Lung microvascular endothelial cell (primary cell): ENCODE measurements around the gene NOTCH4. TPM values are rescaled to one million over a fixed set of nuclear protein-coding genes. Genes with fewer than 3 reads are reported as not detected.

Experiments
- DNase-seq, 2 donors: peaks; one replicate each; pipeline versions ENCODE4 v3.0.0 to v3.0.0-alpha.2; 2010; ENCODE audit warnings: low read depth in 2 of 2
- total RNA-seq: library from RNA; depleted of rRNA; stranded (reverse); fragments of >200 nt; gene quantifications from 2 replicates; pipeline ENCODE4 v1.2.1, GENCODE V29; 2014

The NOTCH4 gene
- total RNA-seq, 1 donor from 2014 or later, result 9.1 TPM

DNA sequence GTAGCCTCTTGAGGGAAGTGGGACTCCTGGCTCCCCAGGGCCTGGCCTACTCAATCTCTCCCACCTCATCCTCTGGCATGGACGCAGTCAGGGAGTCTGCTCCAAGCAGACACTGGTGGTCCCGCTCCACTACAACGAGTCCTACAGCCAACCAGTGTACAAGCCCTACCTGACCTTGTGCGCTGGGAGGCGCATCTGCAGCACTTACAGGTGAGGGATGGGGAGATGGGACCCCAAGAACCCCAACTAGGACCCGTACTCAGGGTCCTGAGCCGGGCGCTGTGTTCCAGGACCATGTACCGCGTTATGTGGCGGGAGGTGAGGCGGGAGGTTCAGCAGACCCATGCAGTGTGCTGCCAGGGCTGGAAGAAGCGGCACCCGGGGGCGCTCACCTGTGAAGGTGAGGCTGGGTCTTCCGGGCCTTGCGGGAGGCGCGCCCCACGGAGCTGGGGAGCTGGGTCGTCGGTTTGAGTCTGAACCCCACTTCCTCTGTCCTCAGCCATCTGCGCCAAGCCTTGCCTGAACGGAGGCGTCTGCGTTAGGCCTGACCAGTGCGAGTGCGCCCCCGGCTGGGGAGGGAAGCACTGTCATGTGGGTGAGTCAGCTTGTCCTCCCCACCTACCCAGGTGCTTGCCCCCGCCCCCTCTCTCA, 57.3 kb downstream of the NOTCH4 start:
- no peak for DNase-seq

DNA sequence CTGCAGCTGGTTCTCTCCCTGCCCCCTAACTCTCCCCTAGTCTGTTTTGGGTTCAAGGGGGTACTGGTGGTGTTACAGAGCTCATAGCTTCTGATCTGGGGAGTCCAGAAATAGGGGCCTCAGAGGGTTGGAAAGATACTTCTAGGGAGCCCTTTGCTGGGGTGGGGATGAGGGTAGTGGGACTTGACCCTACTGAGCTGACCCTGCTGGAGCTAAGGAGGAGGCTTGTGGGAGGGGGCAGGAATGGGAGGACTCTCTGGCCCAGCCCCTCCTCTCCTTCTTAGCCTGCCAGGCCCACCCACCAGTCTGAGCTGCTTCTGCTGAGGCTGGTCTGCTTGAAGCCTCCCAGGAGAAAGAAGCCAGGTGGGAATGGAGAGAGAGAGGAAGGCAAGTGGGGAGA, 59.6 kb downstream of the NOTCH4 start, which contains the start of gene EGFL8:
EGFL8 (plus strand) TSS at position 301 of the 400 bp plus-strand sequence. CDS start 1,571 bp downstream, outside the sequence.
- DNase-seq, result no peak

DNA sequence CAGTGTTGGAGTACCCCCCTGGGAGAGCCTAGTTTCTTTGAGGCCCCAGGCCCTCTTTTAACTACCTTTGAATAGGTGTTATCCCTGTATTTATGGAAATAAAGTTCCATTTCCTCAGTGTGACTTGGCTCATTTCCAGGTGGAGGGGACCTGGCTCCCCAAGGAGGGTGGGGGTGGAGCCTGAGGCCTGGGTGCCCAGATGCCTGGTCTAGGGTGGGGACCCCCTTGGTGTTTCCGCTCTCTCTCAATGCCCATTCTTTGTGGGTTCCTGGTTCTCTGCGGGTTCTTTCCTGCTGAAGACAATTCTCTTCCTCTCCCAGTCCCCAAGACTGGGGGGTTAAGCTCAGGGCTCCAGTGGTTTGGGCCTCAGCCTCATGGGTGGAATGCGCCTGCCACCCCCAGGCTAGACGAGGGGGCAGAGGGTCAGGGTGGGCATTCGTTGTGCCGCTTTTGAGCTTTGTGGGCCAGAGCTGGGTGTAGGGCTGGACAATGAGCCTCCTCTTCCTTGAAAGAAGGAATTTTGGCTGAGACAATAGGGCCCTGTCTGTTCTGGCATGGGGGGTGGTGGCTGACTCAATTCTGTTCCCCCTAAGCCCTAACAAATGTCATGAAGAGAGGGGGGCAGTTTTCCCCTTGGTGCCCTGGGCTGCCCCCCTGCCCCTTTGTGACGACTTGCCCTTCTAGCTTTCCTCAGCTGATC, 60.2 kb downstream of the NOTCH4 start:
- no peak for DNase-seq

DNA sequence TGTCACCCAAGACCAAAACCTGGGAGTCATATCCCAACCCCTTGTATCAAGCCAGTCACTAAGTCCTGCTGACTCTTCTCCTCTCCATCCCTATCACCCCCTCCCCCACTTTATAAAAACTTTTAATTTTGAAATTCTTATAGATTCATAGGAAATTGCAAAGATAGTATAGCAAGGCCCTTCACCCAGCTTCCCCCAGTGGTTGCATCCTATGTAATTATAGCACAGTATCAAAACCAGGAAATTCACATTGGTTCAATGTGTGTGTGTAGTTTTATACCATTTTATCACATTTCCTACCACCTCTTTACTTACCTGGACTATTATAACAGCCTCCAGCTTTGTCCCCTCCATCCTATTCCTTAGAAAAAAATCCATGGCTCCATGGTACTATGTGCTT, 65.8 kb downstream of the NOTCH4 start:
- DNase-seq, result no peak

DNA sequence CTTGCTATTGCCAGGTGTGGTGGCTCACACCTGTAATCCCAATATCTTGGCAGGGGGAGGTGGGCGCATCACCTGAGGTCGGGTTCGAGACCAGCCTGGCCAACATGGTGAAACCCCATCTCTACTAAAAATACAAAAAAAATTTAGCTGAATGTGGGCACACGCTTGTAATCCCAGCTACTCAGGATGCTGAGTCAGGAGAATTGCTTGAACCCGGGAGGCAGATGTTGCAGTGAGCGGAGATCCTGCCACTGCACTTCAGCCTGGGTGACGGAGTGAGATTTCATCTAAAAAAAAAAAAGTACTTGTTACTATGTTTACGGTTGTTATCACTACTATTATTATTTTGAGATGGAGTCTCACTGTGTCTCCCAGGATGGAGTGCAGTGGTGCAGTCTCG, 67.0 kb downstream of the NOTCH4 start:
- no peak for DNase-seq

DNA sequence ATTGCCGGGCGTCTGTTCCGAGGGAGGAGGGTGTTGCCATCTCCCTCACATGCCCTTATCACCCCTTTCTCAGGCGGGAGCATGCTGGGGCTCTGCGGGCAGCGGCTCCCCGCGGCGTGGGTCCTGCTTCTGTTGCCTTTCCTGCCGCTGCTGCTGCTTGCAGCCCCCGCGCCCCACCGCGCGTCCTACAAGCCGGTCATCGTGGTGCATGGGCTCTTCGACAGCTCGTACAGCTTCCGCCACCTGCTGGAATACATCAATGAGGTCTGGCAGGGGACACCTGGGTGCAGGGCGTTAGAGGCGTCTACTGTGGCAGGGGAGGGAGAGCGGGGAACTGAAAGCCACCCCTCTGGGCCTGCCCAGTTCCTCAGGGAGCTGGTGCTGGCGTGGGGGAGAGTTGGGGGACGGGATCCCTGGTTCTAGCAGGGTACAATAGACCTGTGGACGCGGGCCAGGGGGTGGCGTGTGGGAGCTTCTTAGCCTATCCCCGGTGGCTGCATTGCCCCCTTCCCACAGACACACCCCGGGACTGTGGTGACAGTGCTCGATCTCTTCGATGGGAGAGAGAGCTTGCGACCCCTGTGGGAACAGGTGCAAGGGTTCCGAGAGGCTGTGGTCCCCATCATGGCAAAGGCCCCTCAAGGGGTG, 69.2 kb downstream of the NOTCH4 start:
- peak; percentile 71 to 89 for DNase-seq

DNA sequence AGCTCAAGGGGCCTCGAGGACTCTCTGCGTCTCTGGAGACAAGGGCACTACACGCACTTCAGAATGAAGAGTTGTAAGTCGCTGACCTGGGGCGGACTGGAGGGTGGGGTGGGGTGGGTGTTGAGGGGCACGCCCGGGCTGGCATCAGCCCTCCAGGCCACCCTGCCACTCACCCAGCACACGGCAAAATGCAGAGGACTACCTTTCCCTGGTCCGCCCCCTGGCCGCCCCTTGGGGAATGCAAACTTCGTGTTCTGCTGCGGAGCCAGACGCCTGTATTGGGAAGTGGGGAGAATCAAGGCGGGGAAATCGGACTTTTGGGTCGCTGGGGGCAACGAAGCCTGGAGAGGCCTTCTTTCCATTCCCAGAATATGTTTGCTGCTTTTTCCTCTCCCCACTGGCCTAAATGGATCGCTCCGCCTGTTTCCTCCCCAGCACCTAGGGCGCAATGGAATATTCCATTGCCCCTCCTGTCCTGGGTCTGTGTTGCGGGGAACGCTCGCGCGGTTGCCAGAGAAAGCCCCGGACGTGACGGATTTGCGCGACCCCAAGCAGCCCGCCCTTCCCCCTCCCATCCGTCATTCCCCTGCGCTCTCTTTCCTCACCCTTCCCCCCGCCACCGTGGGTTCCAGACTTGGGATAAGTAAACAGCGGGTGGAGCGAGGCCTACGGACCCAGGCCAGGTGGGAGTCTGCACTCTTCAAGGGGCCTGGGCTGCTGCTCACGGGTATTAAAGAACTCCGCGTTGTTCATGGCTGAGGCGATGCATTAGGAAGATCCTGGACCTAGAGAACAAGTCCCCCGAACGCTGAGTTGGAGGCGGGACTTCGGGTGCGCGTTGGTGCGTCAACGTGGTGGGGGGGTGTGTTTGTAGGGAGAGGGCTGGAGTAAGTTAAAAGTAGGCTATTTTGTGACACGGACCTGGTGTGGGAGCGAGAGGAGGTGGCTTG, 70.0 kb downstream of the NOTCH4 start, which contains the start of gene PPT2:
PPT2 (plus strand) TSS at position 578 of the 950 bp plus-strand sequence. CDS start 454 bp downstream, outside the sequence.
- peak; percentile 94 to 98 for DNase-seq

DNA sequence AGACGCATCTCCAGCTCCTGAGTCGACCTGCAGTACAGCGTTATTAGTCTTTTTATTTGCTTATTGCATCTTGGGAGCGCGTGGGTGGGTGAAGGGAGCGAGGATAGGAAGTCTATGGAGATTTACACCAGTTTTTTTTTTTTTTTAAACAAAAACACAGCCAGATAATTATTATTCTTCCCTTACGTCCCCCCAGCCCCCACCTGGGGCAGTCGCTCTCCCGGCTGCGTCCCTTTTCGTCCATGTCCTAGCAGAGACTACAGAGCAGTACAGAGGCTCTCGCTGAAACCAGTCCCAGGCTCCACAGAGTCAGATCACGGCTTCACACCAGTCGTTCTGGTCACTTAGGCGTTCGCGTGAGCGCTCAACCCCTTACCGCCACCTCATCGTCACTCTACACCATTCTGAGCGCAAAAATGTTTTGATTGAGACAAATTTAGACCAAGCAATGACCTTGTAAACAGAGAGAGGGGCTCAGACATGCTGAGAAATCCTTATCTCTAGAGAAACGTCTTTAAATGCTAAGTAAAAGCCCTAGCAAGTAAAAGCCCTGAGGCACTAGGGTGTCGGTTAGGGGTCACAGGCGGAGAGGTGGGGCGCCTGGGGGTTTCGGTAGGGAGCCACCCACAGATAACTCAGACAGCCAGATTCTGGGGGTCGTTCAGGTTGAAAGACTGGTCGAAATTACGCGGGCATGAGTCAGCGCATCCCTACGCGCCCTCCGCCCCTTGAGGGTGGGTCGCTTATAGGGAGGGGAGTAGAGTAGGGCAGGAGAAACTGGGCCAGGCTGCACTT, 70.9 kb downstream of the NOTCH4 start:
- peak in 1 of 2 donors; percentile 57 for DNase-seq

DNA sequence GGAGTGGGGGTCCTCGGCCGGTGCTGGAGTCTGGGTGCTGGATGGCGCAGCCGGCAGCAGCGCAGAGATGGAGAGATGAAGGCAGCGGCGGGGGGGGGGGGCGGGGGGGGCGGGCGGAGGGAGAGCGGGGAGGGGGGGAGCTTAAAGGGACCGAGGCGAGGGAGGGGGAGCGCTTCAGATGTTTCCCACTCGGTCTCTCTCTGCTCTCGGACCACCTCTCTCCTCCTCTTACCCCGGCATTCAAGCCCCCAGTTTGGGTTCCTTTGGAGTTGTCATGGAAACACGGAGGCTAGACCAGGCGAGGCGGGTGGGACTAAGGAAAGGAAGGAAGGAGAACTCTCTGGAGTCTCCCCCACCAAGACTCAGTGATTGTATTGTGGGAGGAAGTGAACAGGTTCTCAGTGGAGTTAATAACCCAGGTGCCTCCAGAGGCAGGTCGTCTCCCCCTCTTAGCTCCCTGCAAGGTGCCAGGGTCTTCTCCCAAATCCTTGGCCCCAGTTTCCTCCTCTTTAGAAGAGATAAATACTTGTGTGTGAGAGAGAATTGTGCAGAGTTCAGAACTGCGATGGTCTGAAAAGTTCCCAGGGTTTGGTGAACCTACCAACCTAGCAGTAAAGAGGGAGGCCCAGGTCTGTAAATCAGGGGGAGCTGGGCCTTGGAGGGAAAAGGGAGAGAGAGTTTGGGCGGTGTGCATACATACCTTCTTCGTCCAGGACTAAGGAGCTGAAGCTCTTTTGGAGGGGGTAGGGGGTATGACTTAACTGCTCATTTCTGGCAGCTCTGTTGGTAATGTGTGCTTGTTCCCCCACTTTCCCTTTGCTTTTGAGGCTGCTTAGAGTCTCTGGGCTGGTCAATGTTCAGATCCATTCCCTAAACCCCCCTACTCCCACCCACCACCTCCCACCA, 71.8 kb downstream of the NOTCH4 start, which contains the start of gene PRRT1:
PRRT1 (minus strand) TSS at position 77 of the 906 bp plus-strand sequence. CDS start 112 bp downstream, outside the sequence.
- no peak for DNase-seq

DNA sequence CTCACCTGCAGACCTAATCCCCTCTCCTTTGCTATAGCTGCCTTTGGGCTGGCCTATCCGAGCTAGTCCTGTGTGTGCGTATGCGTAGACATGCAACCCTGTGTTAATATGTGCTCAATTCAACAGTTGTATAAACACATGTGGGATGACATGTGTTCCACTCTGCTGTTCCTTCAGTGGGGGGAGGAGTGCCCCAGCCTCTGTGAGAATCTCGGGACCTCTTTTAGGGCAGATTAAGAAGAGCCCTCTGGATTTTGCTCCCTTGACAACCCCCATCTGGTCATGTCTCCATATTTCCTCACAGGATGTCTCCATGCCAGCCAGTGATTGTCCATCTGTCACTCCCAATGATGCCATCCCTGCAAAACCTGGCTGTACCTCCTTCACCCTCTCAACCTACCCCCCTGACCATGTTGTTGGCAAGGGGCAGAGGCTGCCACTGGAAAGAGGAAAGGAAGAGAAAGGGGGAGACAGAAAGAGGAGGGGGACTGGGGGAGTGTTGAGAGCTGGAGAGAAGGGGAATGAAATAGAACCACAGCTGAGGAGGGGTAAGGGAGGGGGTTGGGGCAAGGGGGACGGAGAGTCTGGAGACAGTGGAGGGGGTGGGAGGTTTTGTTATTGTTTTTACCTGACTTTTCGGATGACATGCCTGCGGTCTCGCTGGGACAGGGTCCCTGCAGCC, 72.5 kb downstream of the NOTCH4 start:
- no peak for DNase-seq

DNA sequence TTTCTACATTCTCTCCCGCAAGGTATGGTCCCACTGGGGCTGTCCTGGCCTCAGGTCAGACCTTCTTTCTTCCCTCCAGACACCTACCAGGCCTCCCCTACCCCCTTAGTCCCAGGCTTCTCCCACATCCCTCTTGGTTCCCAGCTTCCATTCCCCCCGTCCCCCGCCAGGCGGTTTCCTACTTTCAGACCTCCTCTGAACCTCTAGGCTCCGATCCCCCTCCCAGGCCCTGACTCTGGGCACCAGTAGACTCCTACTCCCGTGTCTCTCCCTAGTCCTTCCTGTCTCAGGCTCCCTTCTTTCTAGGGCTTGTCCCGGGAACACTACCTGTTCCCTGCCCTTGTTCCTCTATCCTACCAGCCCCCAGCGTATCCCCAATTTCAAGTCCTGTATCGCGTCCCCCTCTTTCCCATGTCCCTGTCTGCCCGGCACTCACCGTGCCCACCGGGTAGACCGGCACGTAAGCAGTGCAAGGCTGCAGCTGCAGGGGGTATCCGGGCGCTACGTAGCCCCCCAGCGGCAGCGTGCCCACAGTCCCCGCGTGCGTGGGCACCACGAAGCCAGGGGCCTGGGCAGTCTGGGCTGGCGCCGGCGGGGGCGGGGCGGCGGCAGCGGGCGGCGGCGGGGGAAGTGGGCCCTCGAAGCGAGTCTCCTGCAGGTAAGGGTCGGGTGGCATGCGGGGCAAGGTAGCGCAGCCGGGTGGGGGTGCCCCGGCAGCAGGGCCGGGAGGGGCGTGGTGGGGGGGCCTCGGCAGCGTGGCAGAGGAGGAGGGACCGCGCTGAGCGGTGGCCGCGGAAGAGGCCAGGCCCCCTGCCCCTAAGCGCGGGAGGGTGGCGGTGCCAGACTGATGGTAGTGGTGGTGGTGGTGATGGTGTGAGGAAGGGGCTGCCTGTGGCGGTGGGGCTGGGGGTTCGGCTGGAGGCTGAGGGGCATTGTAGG, 73.7 kb downstream of the NOTCH4 start:
- DNase-seq, result no peak

DNA sequence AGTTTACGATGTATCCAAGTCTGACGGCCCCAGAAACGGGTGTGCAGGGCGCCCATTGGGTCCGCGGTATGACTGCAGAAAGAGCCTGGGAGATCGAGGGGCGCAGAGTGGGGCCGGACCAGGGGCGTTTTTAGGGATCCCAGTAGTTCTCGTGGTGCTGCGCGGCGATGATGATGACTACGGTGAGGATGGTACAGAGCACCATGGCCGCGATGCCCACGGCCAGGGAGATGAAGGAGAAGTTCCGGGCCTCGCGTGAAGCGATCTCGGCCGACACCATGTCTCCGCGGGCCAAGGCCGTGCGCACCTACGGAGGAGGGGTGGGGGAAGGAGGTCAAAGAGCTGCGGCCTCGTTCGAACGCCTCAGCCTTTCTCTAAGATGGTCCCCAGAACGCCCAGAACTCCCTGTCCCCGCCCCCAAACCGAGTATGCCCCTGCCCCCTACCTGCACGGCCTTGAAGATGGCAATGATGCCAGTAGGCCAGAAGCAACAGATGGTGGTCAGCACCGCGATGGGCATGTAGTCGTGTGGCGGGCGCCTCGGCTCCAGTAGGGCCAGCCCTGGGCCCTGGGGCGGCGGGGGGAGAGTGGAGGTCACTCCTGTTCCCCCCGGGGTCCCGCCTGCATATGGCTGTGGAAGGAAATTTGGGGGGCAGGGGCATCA, 74.6 kb downstream of the NOTCH4 start:
- no peak for DNase-seq

DNA sequence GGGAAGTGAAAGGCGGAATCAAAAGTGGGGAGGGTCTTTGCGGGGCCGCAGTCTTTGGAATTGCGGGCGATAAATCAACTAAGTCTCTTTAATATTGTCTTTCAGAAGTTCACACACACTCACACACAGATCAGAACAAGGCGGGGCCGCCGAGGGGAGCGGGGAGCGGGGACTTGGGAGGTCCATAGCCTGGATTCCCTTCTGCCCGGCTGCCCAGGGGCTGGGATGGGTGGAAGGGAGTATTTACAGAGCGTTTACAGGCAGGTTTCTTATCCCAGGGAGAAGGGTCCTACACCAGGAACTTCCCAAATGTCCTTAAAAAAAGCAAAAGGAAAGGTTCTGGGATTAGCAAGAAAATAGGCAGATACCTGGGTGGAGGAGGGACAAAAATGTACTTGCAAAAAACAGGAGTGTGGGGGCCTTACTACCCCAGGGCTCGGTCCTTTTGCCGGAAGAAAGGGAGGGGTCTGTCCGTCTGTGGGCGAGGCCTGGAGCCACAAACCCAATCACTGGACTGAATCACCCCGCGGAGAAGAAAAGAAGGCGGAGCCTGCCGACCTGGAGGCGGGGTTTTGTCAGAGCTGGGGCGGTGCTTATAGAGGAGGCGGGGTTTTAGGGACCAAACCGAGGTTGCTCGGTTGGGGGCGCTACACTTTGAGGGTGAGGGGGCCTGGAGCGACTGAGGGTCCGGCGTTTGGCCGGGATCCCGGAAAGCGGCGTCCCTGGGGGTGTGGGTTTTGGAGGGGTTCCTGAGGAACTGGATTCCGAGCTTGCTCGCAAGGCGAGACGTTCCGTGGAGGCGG, 75.4 kb downstream of the NOTCH4 start:
- DNase-seq, result peak; percentile 65

DNA sequence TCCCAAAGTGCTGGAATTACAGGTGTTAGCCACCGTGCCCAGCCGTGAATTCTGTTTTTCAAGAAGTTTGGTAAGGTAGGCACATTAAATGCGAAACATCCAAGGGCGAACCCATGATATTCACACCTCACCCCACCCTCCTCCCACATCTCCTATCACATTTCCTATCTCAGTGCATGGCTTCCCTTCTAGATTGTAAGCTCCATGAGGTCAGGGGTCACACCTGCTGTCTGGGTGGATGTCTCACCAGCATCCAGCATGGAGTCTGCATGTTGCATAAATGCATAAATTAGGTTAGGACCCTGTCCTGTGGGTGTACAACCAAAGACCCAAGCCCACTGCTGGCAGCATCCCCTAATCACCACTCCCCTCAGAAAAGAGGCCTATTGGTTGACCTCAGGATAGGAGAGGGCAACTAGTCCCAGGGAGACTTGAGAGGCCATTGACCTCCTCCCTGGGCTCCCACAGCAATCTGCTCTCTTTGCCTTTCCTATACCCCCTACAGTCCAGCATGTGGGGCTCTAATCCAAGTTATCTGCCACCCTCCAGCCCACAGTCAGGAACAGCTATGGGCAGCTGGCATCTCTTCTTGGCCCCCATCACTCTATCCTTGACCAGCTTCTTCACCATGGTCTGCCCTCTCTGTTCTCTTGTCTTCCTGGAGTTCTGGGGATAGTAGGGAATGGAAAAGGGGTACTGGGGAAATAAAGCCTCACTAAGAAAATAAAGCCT, 76.3 kb downstream of the NOTCH4 start:
- no peak for DNase-seq

DNA sequence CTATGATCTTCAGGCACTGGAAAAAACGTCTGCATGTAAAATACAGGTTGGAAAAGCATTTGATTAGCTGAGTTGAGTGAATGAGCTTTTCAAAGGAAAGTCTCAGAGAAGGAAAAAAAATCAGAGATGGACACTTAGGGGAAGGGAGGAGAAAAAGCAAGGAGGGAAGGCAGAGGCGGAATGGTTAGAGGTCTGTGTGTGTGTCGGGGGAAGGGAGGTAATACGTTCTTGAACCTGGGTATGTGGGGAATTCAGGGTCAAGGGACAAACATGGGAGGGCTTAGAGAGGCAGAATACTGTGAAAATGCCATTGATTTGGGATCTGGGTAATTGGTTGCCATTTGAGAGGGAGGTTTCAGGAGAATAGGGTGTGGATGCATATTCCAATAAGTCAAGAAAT, 77.2 kb downstream of the NOTCH4 start:
- no peak for DNase-seq

DNA sequence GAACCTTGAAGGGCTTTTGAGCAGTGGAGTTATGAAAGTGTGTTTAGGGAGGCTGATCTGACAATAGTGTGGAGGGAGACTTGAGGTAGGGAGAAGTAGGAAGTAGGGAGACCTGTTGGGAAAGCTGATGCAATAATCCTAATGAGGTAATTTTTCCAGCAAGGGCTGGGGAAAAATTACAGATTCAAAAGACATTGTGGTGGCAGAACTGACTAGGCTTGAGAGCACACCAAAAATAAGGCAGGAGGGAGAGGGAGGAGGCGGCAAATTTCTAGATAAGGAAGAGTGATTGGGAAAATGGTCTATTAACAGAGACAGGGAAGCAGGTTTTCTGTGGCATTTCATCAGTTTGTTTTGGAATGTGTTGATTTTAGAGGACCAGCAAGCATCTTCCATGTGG, 77.6 kb downstream of the NOTCH4 start:
- no peak for DNase-seq
